HTR-8/SVneo (cell line): Measurements from ENCODE around the gene CDH1.

Experiments used
- DNase-seq: peaks from one replicate; pipeline ENCODE4 v3.0.0; 2011; ENCODE audit warnings: low spot score, mixed read lengths; ENCODE audit not compliant: insufficient read length
- FAIRE-seq: peaks from 2 replicates; lab custom pipeline; 2011; peaks lifted over from hg19 to GRCh38; lab: Jason Lieb, UNC

The CDH1 gene

GRCh38 chr16:68756239-68756915 is 19.3 kb downstream of the CDH1 start:
- no peak for DNase-seq
- FAIRE-seq, result no peak

GRCh38 chr16:68757625-68757935 is 20.5 kb downstream of the CDH1 start:
- no peak for DNase-seq
- FAIRE-seq, result no peak

GRCh38 chr16:68759062-68759461 is 22.0 kb downstream of the CDH1 start:
- FAIRE-seq, result no peak
- DNase-seq, result no peak

- DNase-seq (peak; percentile 93), FAIRE-seq (no peak)
These were observed 23.7 kb downstream of the CDH1 start for GRCh38 chr16:68760671-68761275.

- no peak for FAIRE-seq
These were observed 26.1 kb downstream of the CDH1 start for GRCh38 chr16:68762996-68763756.

GRCh38 chr16:68764862-68765261 is 27.8 kb downstream of the CDH1 start:
- DNase-seq, result no peak
- no peak for FAIRE-seq

More at GRCh38 chr16:68762996-68763756, 26.1 kb downstream of the CDH1 start:
- DNase-seq, result no peak

- FAIRE-seq, result no peak
These were observed 30.5 kb downstream of the CDH1 start for GRCh38 chr16:68767581-68767980.

GRCh38 chr16:68768175-68768574 is 31.1 kb downstream of the CDH1 start:
- no peak for DNase-seq
- FAIRE-seq, result no peak

More at GRCh38 chr16:68767581-68767980, 30.5 kb downstream of the CDH1 start:
- no peak for DNase-seq

- FAIRE-seq (no peak), DNase-seq (no peak)
These were observed 31.7 kb downstream of the CDH1 start for GRCh38 chr16:68768771-68769170.

GRCh38 chr16:68770671-68771070 is 33.6 kb downstream of the CDH1 start:
- FAIRE-seq (no peak), DNase-seq (no peak)

- FAIRE-seq (no peak), DNase-seq (no peak)
These were observed 35.1 kb downstream of the CDH1 start for GRCh38 chr16:68772030-68772681.

GRCh38 chr16:68772871-68773270 is 35.8 kb downstream of the CDH1 start:
- no peak for FAIRE-seq
- no peak for DNase-seq

GRCh38 chr16:68774982-68775634 is 38.0 kb downstream of the CDH1 start:
- DNase-seq, result no peak
- no peak for FAIRE-seq

GRCh38 chr16:68776821-68777485 is 39.9 kb downstream of the CDH1 start:
- FAIRE-seq (no peak), DNase-seq (no peak)

- DNase-seq (no peak), FAIRE-seq (no peak)
These were observed 41.6 kb downstream of the CDH1 start for GRCh38 chr16:68778551-68779231.

- FAIRE-seq (no peak), DNase-seq (no peak)
These were observed 42.8 kb downstream of the CDH1 start for GRCh38 chr16:68779891-68780290.

GRCh38 chr16:68781784-68782183 is 44.7 kb downstream of the CDH1 start:
- FAIRE-seq (no peak), DNase-seq (no peak)

- DNase-seq, result no peak
- no peak for FAIRE-seq
These were observed 45.4 kb downstream of the CDH1 start for GRCh38 chr16:68782198-68783174.
